HepG2 (cell line): ENCODE measurements around the gene OSCP1. TPM values are rescaled to one million over a fixed set of nuclear protein-coding genes. Genes with fewer than 3 reads are reported as not detected.

Experiments used
- ARHGAP35 ChIP-seq: sonication (generic); formaldehyde crosslinking; IDR thresholded peaks from 2 replicates; pipeline ENCODE4 v1.9.0; 2022; ENCODE audit warnings: mild to moderate bottlenecking, inconsistent platforms, moderate library complexity, missing genetic modification reagents, borderline replicate concordance
- EP300 ChIP-seq, 3 experiments: sonication (generic) in 1 of 3; formaldehyde crosslinking in 1 of 3; IDR thresholded peaks; 2 replicates each; pipeline versions ENCODE4 v1.5.1 to v1.6.1; 2011 to 2020; ENCODE audit warnings: low read depth in 2 of 3, low read length in 2 of 3, borderline replicate concordance in 1 of 3, improper control_type of control experiment in 1 of 3, mild to moderate bottlenecking in 1 of 3, missing genetic modification reagents in 1 of 3, moderate library complexity in 1 of 3
- ETV5 ChIP-seq: IDR thresholded peaks from 2 replicates; pipeline ENCODE4 v1.6.1; 2018; ENCODE audit warnings: missing biosample characterization, missing genetic modification reagents, inconsistent platforms, borderline replicate concordance
- FOXA1 ChIP-seq, 2 experiments: fragments of 450-650 bp in 1 of 2; sonication (generic) in 1 of 2; formaldehyde crosslinking in 1 of 2; IDR thresholded peaks; 2 replicates each; pipeline versions ENCODE4 v1.4.0 to v1.6.1; 2016 to 2020; ENCODE audit warnings: missing genetic modification reagents in 1 of 2
- HNF4A ChIP-seq: sonication (generic); formaldehyde crosslinking; IDR thresholded peaks from 2 replicates; pipeline ENCODE4 v1.4.0; 2020; ENCODE audit warnings: missing genetic modification reagents
- MTF2 ChIP-seq: sonication (generic); formaldehyde crosslinking; IDR thresholded peaks from 2 replicates; pipeline ENCODE4 v1.5.0; 2020; ENCODE audit warnings: missing genetic modification reagents, borderline replicate concordance
- SIN3A ChIP-seq: IDR thresholded peaks from 2 replicates; pipeline ENCODE4 v1.6.1; 2011; ENCODE audit warnings: low read depth, mild to moderate bottlenecking, control low read depth, low read length, borderline replicate concordance
- SOX5 ChIP-seq: IDR thresholded peaks from 2 replicates; pipeline ENCODE4 v1.6.1; 2016; ENCODE audit warnings: borderline replicate concordance
- ZNF260 ChIP-seq: sonication (generic); formaldehyde crosslinking; IDR thresholded peaks from 2 replicates; pipeline ENCODE4 v1.4.0; 2020; ENCODE audit warnings: missing genetic modification reagents, low read depth, mild to moderate bottlenecking, borderline replicate concordance
- ZNF329 ChIP-seq: sonication (generic); formaldehyde crosslinking; IDR thresholded peaks from 2 replicates; pipeline ENCODE4 v1.9.0; 2021; ENCODE audit warnings: low read depth, mild to moderate bottlenecking, missing genetic modification reagents
- ZNF547 ChIP-seq: sonication (generic); formaldehyde crosslinking; IDR thresholded peaks from 2 replicates; pipeline ENCODE4 v1.5.1; 2020; ENCODE audit warnings: mild to moderate bottlenecking, missing genetic modification reagents
- ZNF552 ChIP-seq: sonication (generic); formaldehyde crosslinking; IDR thresholded peaks from 2 replicates; pipeline ENCODE4 v1.9.0; 2022; ENCODE audit warnings: missing genetic modification reagents, mild to moderate bottlenecking, borderline replicate concordance
- ZNF761 ChIP-seq: sonication (generic); formaldehyde crosslinking; conservative IDR thresholded peaks from 2 replicates; pipeline ENCODE4 v1.4.0; 2020; ENCODE audit warnings: mild to moderate bottlenecking, missing genetic modification reagents
- ZSCAN20 ChIP-seq: sonication (generic); formaldehyde crosslinking; IDR thresholded peaks from 2 replicates; pipeline ENCODE4 v1.4.0; 2020; ENCODE audit warnings: missing genetic modification reagents, mild to moderate bottlenecking, borderline replicate concordance
- polyA plus RNA-seq, 8 experiments: library from polyadenylated mRNA; depleted of rRNA in 3 of 8; stranded (reverse) in 7 of 8; unstranded in 1 of 8; fragments of >200 nt; fragmentation: Illumina TruSeq in 4 of 8; extraction: Trizol in 4 of 8; gene quantifications; 2 replicates each; pipeline versions ENCODE4 v1.2.1 to v1.2.3, GENCODE V29; 2011 to 2016; ENCODE audit warnings: low read depth in 4 of 8, missing spikeins in 1 of 8, mixed read lengths in 1 of 8; ENCODE audit not compliant: insufficient read depth in 1 of 8
- total RNA-seq, 5 experiments: library from RNA; depleted of rRNA; stranded (reverse); fragments of >200 nt; fragmentation: Illumina TruSeq; extraction: Trizol; gene quantifications; 2 replicates each; pipeline ENCODE4 v1.2.3, GENCODE V29; 2016; ENCODE audit warnings: low read depth in 1 of 5
- TF ChIP-seq, protein P1 (sequence below): IDR thresholded peaks from 2 replicates; pipeline ENCODE4 v1.6.1; 2016; ENCODE audit warnings: mild to moderate bottlenecking
- TF ChIP-seq, protein P2 (sequence below): sonication (generic); formaldehyde crosslinking; IDR thresholded peaks from 2 replicates; pipeline ENCODE4 v1.5.1; 2020; ENCODE audit warnings: mild to moderate bottlenecking, missing genetic modification reagents, moderate library complexity
- TF ChIP-seq, protein P3 (sequence below): IDR thresholded peaks from 2 replicates; pipeline ENCODE4 v1.6.1; 2016; ENCODE audit warnings: low read depth
- TF ChIP-seq, protein P4 (sequence below): sonication (generic); formaldehyde crosslinking; conservative IDR thresholded peaks from 2 replicates; pipeline ENCODE4 v1.8.0; 2022; ENCODE audit warnings: missing genetic modification reagents

Gene OSCP1
- total and polyA plus RNA-seq, 2 of the 13 experiments (the other 11 are each of a cell fraction or from before 2014, with no cell fraction given): 0.60 to 0.84 TPM

DNA sequence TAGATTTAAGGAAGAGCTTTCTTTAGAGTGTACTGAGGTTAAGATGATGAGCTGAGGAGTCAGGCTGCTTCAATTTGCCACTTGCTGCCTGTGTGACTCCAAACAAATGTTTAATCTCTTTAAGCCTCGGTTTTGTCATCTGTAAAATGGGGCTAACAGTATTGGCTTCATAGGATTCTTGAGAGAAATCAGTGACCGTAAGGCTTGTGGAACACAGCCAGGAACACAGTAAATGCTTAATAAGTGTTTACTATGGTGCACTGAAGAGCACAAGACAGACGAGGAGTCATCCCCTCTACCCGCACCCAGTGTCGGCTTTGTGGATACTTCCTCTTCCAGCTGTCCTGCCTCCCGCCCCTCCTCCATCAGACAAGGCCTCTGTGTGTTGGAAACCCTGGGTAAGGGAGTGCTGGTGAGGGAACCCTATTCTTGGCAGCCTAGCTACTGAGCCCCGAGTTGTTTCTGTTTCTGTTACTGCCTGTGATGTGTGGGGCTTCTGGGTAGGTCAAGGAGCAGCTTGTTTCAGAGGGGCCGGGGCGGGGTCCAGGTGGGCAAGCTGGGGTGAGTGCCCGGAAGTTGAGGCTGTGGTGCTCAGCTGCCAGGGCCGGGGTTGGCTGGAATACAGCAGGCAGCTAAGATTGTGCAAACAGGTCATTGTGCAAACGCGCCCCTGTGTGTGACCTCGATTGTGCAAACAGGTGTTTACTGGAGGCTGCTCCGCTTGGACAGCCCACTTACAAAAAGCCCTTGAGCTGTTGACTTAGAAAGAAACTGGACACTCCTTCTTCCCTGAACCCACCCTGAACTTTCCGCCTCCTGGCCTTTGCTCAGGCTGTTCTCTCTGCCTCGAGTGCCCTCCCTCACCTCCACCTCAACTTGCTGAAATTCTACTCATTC, 36.4 kb upstream of the OSCP1 start (continued):
- TF ChIP-seq FOXA1 (IDR thresholded peaks at IDR 0.05): peak; percentile 86
- TF ChIP-seq FOXA1 (CRISPR knock-in tag; IDR thresholded peaks at IDR 0.05): peak; percentile 99
- no peak for TF ChIP-seq ZNF260 (CRISPR knock-in tag)
- TF ChIP-seq SOX5 (CRISPR knock-in tag): peak; percentile 96
- peak; percentile 96 for TF ChIP-seq ZSCAN20
- no peak for TF ChIP-seq ZNF547
- peak; percentile 87 for TF ChIP-seq ZNF761
- TF ChIP-seq ETV5 (CRISPR knock-in tag): peak; percentile 96
- no peak for TF ChIP-seq MTF2
- TF ChIP-seq, protein P1, sequence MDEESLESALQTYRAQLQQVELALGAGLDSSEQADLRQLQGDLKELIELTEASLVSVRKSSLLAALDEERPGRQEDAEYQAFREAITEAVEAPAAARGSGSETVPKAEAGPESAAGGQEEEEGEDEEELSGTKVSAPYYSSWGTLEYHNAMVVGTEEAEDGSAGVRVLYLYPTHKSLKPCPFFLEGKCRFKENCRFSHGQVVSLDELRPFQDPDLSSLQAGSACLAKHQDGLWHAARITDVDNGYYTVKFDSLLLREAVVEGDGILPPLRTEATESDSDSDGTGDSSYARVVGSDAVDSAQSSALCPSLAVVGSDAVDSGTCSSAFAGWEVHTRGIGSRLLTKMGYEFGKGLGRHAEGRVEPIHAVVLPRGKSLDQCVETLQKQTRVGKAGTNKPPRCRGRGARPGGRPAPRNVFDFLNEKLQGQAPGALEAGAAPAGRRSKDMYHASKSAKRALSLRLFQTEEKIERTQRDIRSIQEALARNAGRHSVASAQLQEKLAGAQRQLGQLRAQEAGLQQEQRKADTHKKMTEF (CRISPR knock-in tag): peak; percentile 99
- TF ChIP-seq, protein P2, sequence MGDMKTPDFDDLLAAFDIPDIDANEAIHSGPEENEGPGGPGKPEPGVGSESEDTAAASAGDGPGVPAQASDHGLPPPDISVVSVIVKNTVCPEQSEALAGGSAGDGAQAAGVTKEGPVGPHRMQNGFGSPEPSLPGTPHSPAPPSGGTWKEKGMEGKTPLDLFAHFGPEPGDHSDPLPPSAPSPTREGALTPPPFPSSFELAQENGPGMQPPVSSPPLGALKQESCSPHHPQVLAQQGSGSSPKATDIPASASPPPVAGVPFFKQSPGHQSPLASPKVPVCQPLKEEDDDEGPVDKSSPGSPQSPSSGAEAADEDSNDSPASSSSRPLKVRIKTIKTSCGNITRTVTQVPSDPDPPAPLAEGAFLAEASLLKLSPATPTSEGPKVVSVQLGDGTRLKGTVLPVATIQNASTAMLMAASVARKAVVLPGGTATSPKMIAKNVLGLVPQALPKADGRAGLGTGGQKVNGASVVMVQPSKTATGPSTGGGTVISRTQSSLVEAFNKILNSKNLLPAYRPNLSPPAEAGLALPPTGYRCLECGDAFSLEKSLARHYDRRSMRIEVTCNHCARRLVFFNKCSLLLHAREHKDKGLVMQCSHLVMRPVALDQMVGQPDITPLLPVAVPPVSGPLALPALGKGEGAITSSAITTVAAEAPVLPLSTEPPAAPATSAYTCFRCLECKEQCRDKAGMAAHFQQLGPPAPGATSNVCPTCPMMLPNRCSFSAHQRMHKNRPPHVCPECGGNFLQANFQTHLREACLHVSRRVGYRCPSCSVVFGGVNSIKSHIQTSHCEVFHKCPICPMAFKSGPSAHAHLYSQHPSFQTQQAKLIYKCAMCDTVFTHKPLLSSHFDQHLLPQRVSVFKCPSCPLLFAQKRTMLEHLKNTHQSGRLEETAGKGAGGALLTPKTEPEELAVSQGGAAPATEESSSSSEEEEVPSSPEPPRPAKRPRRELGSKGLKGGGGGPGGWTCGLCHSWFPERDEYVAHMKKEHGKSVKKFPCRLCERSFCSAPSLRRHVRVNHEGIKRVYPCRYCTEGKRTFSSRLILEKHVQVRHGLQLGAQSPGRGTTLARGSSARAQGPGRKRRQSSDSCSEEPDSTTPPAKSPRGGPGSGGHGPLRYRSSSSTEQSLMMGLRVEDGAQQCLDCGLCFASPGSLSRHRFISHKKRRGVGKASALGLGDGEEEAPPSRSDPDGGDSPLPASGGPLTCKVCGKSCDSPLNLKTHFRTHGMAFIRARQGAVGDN (CRISPR knock-in tag): peak; percentile 96
- TF ChIP-seq EP300 (IDR thresholded peaks at IDR 0.05; ENCODE audit: low read depth in 2 of 2, low read length in 2 of 2): peak; percentile 97 to 98
- TF ChIP-seq EP300 (CRISPR knock-in tag; IDR thresholded peaks at IDR 0.05; ENCODE audit: borderline replicate concordance): peak; percentile 96
- TF ChIP-seq SIN3A: no peak
- no peak for TF ChIP-seq ZNF329 (CRISPR knock-in tag)
- peak; percentile 85 for TF ChIP-seq ZNF552 (CRISPR knock-in tag)
- TF ChIP-seq, protein P3, sequence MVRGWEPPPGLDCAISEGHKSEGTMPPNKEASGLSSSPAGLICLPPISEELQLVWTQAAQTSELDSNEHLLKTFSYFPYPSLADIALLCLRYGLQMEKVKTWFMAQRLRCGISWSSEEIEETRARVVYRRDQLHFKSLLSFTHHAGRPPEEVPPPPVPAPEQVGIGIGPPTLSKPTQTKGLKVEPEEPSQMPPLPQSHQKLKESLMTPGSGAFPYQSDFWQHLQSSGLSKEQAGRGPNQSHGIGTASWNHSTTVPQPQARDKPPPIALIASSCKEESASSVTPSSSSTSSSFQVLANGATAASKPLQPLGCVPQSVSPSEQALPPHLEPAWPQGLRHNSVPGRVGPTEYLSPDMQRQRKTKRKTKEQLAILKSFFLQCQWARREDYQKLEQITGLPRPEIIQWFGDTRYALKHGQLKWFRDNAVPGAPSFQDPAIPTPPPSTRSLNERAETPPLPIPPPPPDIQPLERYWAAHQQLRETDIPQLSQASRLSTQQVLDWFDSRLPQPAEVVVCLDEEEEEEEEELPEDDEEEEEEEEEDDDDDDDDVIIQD (CRISPR knock-in tag): peak; percentile 44; the same call in 1 of the 2 replicates
- TF ChIP-seq ARHGAP35: no peak
- peak; percentile 98 for TF ChIP-seq HNF4A
- TF ChIP-seq, protein P4, sequence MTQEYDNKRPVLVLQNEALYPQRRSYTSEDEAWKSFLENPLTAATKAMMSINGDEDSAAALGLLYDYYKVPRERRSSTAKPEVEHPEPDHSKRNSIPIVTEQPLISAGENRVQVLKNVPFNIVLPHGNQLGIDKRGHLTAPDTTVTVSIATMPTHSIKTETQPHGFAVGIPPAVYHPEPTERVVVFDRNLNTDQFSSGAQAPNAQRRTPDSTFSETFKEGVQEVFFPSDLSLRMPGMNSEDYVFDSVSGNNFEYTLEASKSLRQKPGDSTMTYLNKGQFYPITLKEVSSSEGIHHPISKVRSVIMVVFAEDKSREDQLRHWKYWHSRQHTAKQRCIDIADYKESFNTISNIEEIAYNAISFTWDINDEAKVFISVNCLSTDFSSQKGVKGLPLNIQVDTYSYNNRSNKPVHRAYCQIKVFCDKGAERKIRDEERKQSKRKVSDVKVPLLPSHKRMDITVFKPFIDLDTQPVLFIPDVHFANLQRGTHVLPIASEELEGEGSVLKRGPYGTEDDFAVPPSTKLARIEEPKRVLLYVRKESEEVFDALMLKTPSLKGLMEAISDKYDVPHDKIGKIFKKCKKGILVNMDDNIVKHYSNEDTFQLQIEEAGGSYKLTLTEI (CRISPR knock-in tag): no peak
